ENCODE data around the gene RPL7A. TPM values are rescaled to one million over a fixed set of nuclear protein-coding genes. Genes with fewer than 3 reads are reported as not detected.
A peak's percentile ranks its signal among the peaks of the same experiment; 100 is the strongest.

RPL7A gene
- total and polyA plus RNA-seq, 2 of the 13 experiments (the other 11 are each of a cell fraction or from before 2014, with no cell fraction given), result 2,401 to 2,938 TPM

GRCh38 chr9:133342570-133342969 is 5.4 kb upstream of the RPL7A start (continued):
- TF ChIP-seq CTCF (CRISPR knock-in tag; IDR thresholded peaks at IDR 0.05), result peak; percentile 42
- no peak for TF ChIP-seq ZNF577 (CRISPR knock-in tag; IDR thresholded peaks at IDR 0.05; ENCODE audit: borderline replicate concordance, low read depth)
- no peak for TF ChIP-seq ZBTB44 (CRISPR knock-in tag; IDR thresholded peaks at IDR 0.05)
- TF ChIP-seq ZNF546 (CRISPR knock-in tag; conservative IDR thresholded peaks at IDR 0.05), result no peak

GRCh38 chr9:133344071-133344470 is 3.9 kb upstream of the RPL7A start:
- no peak for ATAC-seq
- H3K36me3 ChIP-seq (replicated peaks in 1 of 2; ENCODE audit: control insufficient read depth in 1 of 2, insufficient read depth in 2 of 2, low read length in 2 of 2), result peaks cover 8 to 59% of the 10 kb centered on the region in 2 experiments; a peak in 4 of 5 replicates
- no peak overlapping the region for H3K4me2 ChIP-seq (ENCODE audit: low read depth, low read length)
- no peaks in the 10 kb centered on the region for H3K9me3 ChIP-seq (ENCODE audit: low read length)
- H3K27me3 ChIP-seq (ENCODE audit: control insufficient read depth in 1 of 2, insufficient read depth in 2 of 2, low read length in 2 of 2), result no peaks in the 10 kb centered on the region; a peak in 1 of 5 replicates
- H4K20me1 ChIP-seq (ENCODE audit: insufficient read depth, low read length), result peaks cover 3% of the 10 kb centered on the region
- in situ Hi-C loops (cut with HindIII; ENCODE audit: extremely low pct_ligation_motif_present, low pct_unique_long_range_greater_than_20kb) (no loop called here), intact Hi-C loops (cut with micrococcal nuclease; ENCODE audit: unreplicated experiment) (no loop called here)
- 100% methylated on average over 5 of the region's 19 CpGs for WGBS (ENCODE audit: low lambda C conversion rate)
- H3K27ac ChIP-seq (ENCODE audit: extremely low read length, insufficient read depth, low read length), result no peak overlapping the region
- BruUV-seq (replicated peaks), result no TSS peak
- no peak for DNase-seq (ENCODE audit: low spot score)
- H3K4me1 ChIP-seq (ENCODE audit: insufficient read depth, low read length), result peaks cover 14% of the 10 kb centered on the region
- H3K79me2 ChIP-seq (ENCODE audit: insufficient read depth, low read length), result peaks cover 27% of the 10 kb centered on the region
- CTCF ChIA-PET (ENCODE audit: low intra/inter-chr PET ratio, low total read pairs), result no interaction called here
- H3K4me3 ChIP-seq (replicated peaks in 1 of 3; ENCODE audit: insufficient read depth in 1 of 3, low read depth in 2 of 3, low read length in 3 of 3), result no peak overlapping the region
- FAIRE-seq, result no peak
- H2AFZ ChIP-seq (ENCODE audit: low read length), result no peak overlapping the region
- POLR2A ChIA-PET, result no interaction called here
- H3K9ac ChIP-seq (ENCODE audit: insufficient read depth, low read depth, low read length), result no peak overlapping the region
- TF ChIP-seq ZNF879 (CRISPR knock-in tag; IDR thresholded peaks at IDR 0.05) (no peak), ZNF619 (CRISPR knock-in tag; IDR thresholded peaks at IDR 0.05) (no peak), SNAPC2 (CRISPR knock-in tag; IDR thresholded peaks at IDR 0.05) (no peak), ZNF615 (CRISPR knock-in tag; IDR thresholded peaks at IDR 0.05; ENCODE audit: borderline replicate concordance) (no peak), POGK (CRISPR knock-in tag; conservative IDR thresholded peaks at IDR 0.05) (no peak), PAXIP1 (CRISPR knock-in tag; conservative IDR thresholded peaks at IDR 0.05) (no peak), SAFB2 (CRISPR knock-in tag; IDR thresholded peaks at IDR 0.05; ENCODE audit: borderline replicate concordance, low read depth) (no peak), DMTF1 (CRISPR knock-in tag; IDR thresholded peaks at IDR 0.05) (no peak)

Measured in HepG2 (cell line).